PC-9 (cell line): ENCODE data around the gene COQ9. TPM values are rescaled to one million over a fixed set of nuclear protein-coding genes. Genes with fewer than 3 reads are reported as not detected.

Experiments used
- BruUV-seq: library from RNA; stranded (reverse); fragments of 400-500 nt; replicated peaks from 2 replicates; lab custom pipeline; 2021; lab: Mats Ljungman, UMichigan
- CTCF ChIA-PET: fragments of 300-600 bp; sonication (Branson Sonifier 250); formaldehyde crosslinking; loops from one replicate; lab custom pipeline; 2022; ENCODE audit warnings: antibody characterized with exemption; lab: Charles Lee
- POLR2A ChIA-PET: fragments of 300-600 bp; sonication (Branson Sonifier 250); formaldehyde crosslinking; loops from one replicate; lab custom pipeline; 2022; ENCODE audit warnings: antibody characterized with exemption; ENCODE audit not compliant: unreplicated experiment; lab: Charles Lee
- DNase-seq, 2 experiments: peaks; one replicate each; pipeline versions ENCODE4 v3.0.0 to v3.0.0-alpha.2; 2015 to 2022; ENCODE audit warnings: mixed read lengths in 1 of 2
- H2AFZ ChIP-seq: fragments of 200-600 bp; sonication (generic); 2 replicates; pipeline ENCODE4 v1.8.1; 2017; ENCODE audit warnings: antibody characterized with exemption
- H3F3A ChIP-seq: fragments of 200-600 bp; sonication (generic); 2 replicates; pipeline ENCODE4 v1.8.1; 2017; ENCODE audit warnings: antibody characterized with exemption, mild to moderate bottlenecking, low read depth; ENCODE audit not compliant: insufficient read depth
- H3K27ac ChIP-seq: fragments of 200-600 bp; sonication (generic); 2 replicates; pipeline ENCODE4 v1.6.1; 2016; ENCODE audit warnings: mixed run types
- H3K27me3 ChIP-seq: fragments of 200-600 bp; sonication (generic); 2 replicates; pipeline ENCODE4 v1.6.1; 2016; ENCODE audit warnings: low read depth, mixed run types; ENCODE audit not compliant: insufficient read depth
- H3K36me3 ChIP-seq: fragments of 200-600 bp; sonication (generic); 2 replicates; pipeline ENCODE4 v1.6.1; 2016; ENCODE audit warnings: low read depth, mixed run types
- H3K4me1 ChIP-seq: fragments of 200-600 bp; sonication (generic); replicated peaks from 2 replicates; pipeline ENCODE4 v1.6.1; 2016; ENCODE audit warnings: mixed run types; ENCODE audit not compliant: insufficient read depth
- H3K4me2 ChIP-seq: fragments of 200-600 bp; sonication (generic); 2 replicates; pipeline ENCODE4 v1.6.1; 2017; ENCODE audit warnings: mixed run types
- H3K4me3 ChIP-seq: fragments of 200-600 bp; sonication (generic); 2 replicates; pipeline ENCODE4 v1.6.1; 2016; ENCODE audit warnings: mixed run types
- H3K79me2 ChIP-seq: fragments of 200-600 bp; sonication (generic); 2 replicates; pipeline ENCODE4 v1.6.1; 2017; ENCODE audit warnings: low read depth, mixed run types
- H3K9me2 ChIP-seq: fragments of 200-600 bp; sonication (generic); 2 replicates; pipeline ENCODE4 v1.8.1; 2017; ENCODE audit warnings: mild to moderate bottlenecking; ENCODE audit not compliant: insufficient read depth
- H3K9me3 ChIP-seq: fragments of 200-600 bp; sonication (generic); 2 replicates; pipeline ENCODE4 v1.8.1; 2016; ENCODE audit warnings: low read depth; ENCODE audit not compliant: insufficient read depth
- H4K20me1 ChIP-seq: fragments of 200-600 bp; sonication (generic); 2 replicates; pipeline ENCODE4 v1.8.1; 2017; ENCODE audit not compliant: insufficient read depth
- EZH2 ChIP-seq: fragments of 200-600 bp; sonication (generic); IDR thresholded peaks from 2 replicates; pipeline ENCODE4 v1.8.0; 2017; ENCODE audit warnings: antibody characterized with exemption, low read depth
- intact Hi-C: fragments of 100-400 bp; cut with micrococcal nuclease; formaldehyde crosslinking; loops from one replicate; pipeline ENCODE4 v1.10.0; 2022; ENCODE audit not compliant: unreplicated experiment
- total RNA-seq: library from RNA; stranded (reverse); gene quantifications from 2 replicates; pipeline ENCODE4 v1.2.3, GENCODE V29; 2021
- TF ChIP-seq, protein P1 (sequence below): fragments of 200-600 bp; sonication (generic); conservative IDR thresholded peaks from 2 replicates; pipeline ENCODE4 v1.6.1; 2017; ENCODE audit warnings: mixed run types, antibody characterized with exemption, mild to moderate bottlenecking, moderate library complexity

The COQ9 gene
- total RNA-seq, 1 experiment from 2014 or later = 58.3 TPM

DNA sequence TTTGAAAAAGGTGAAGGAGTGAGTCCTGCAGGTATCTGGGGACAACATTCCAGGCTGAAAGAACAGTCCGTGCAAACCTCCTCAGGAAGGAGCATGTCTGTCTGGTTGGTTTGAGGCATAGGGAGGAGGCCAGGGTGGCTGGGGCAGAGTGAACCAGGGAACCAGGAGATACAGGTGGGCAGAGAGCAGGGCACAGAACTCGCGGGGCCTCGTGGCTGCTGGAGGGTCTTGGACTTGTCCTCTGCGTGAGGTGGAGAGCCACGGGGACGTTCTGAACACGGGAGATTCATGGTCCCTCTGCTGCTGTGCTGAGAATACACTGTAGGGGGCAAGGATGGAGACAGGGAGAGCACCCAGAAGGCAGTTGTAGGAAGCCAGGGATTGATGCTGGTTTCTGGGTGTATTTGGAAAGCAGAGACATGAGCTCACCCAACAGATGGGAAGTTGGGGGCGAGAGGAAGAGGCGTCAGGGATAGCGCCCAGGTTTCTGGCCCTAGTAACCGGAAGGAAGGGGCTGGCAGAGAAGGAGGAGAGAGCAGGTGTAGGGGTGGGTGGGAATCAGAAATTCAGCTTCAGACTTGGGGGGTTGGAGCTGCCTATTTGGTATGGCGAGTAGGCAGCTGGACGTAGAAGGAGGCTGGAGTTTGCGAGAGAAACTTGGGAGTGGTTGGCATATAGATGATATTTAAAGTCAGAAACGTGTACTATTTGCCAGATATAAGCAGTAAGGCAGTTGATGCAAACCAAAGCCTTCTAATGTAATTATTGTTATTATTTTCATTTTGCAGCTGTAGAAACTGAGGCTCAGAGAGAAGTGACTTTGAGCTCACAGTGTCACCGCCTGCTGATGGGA, 43.1 kb upstream of the COQ9 start, which contains the start of gene CCL17:
CCL17 (plus strand) TSS at position 803 of the 853 bp plus-strand sequence. CDS start 9,166 bp downstream, outside the sequence.
- ChIA-PET POLR2A (no interaction called here), CTCF (no interaction called here)
- peaks cover 4% of the 10 kb centered on the region; the same call in 1 of the 2 replicates for H3K27me3 ChIP-seq
- TF ChIP-seq EZH2 = no peak
- TF ChIP-seq, protein P1, sequence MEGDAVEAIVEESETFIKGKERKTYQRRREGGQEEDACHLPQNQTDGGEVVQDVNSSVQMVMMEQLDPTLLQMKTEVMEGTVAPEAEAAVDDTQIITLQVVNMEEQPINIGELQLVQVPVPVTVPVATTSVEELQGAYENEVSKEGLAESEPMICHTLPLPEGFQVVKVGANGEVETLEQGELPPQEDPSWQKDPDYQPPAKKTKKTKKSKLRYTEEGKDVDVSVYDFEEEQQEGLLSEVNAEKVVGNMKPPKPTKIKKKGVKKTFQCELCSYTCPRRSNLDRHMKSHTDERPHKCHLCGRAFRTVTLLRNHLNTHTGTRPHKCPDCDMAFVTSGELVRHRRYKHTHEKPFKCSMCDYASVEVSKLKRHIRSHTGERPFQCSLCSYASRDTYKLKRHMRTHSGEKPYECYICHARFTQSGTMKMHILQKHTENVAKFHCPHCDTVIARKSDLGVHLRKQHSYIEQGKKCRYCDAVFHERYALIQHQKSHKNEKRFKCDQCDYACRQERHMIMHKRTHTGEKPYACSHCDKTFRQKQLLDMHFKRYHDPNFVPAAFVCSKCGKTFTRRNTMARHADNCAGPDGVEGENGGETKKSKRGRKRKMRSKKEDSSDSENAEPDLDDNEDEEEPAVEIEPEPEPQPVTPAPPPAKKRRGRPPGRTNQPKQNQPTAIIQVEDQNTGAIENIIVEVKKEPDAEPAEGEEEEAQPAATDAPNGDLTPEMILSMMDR = no peak
- no peak within 1 kb of the TSS for H3K4me3 ChIP-seq
- no peaks in the 10 kb centered on the region for H3K79me2 ChIP-seq
- H2AFZ ChIP-seq = no peak within 1 kb of the TSS
- no peaks in the 10 kb centered on the region for H3K36me3 ChIP-seq
- no peak for DNase-seq
- intact Hi-C loops = no loop called here
- no peaks in the 10 kb centered on the region for H4K20me1 ChIP-seq
- no peaks in the 10 kb centered on the region for H3K4me1 ChIP-seq
- no peaks in the 10 kb centered on the region for H3K9me2 ChIP-seq
- no peak within 1 kb of the TSS for H3K27ac ChIP-seq
- H3K9me3 ChIP-seq = no peaks in the 10 kb centered on the region
- BruUV-seq = no TSS peak
- peaks cover 3% of the 10 kb centered on the region; the same call in 1 of the 2 replicates for H3F3A ChIP-seq
- H3K4me2 ChIP-seq = no peak within 1 kb of the TSS

DNA sequence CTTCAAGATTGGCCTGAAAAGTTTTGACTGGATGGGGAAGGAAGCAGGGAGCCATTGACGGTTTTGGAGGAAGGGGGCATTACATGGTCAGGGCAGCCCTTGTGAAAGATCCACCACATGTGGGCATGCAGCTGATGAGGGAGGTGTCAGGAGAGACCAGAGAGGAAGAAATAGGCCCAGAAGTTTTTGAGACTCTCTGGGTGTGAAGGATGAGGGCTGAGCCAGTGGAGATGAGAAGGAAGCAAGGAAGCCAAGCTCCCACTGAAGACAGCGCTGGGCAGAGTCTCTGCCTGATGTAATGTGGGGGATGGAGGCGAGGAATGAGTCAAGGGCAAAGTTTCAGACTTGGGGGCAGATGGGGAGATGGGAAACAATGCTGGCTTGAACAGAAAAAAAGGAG, 42.2 kb upstream of the COQ9 start:
- peaks cover 7% of the 10 kb centered on the region; the same call in 1 of the 2 replicates for H3F3A ChIP-seq
- ChIA-PET CTCF (no interaction called here), POLR2A (no interaction called here)
- H3K4me1 ChIP-seq = peaks cover 4% of the 10 kb centered on the region; the same call in 1 of the 2 replicates
- intact Hi-C loops = no loop called here
- no peak overlapping the region for H3K27ac ChIP-seq
- H3K4me3 ChIP-seq = no peak overlapping the region
- no TSS peak for BruUV-seq
- peaks cover 4% of the 10 kb centered on the region; the same call in 1 of the 2 replicates for H3K27me3 ChIP-seq
- no peaks in the 10 kb centered on the region for H3K36me3 ChIP-seq
- no peaks in the 10 kb centered on the region for H3K9me2 ChIP-seq
- H2AFZ ChIP-seq = no peak overlapping the region
- TF ChIP-seq EZH2 = no peak
- TF ChIP-seq, protein P1 = no peak
- H3K4me2 ChIP-seq = no peak overlapping the region
- no peak for DNase-seq
- no peaks in the 10 kb centered on the region for H3K9me3 ChIP-seq
- no peaks in the 10 kb centered on the region for H4K20me1 ChIP-seq
- no peaks in the 10 kb centered on the region for H3K79me2 ChIP-seq

DNA sequence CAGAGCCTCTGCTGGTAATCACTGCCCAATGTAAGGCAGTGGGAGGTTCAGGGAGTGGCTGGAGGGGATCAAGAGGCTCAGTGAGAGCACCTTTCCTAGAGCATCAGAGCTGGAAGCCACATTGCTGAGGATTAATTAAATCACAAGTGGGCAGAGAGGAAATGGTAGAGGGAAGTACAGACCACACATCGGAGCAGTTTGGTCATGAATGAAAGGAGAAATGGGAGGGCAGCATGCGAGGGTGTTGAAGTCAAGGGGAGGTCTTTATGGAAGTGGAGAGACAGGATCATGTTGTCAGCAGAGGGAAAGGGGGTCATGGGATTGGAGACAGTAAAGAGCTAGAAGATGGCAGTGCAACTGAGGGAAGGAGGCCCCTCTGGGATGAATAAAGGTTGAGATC, 40.4 kb upstream of the COQ9 start:
- TF ChIP-seq, protein P1 = no peak
- no peak for TF ChIP-seq EZH2
- CTCF ChIA-PET = no interaction called here
- intact Hi-C loops = no loop called here

More for the DNA sequence above, 40.4 kb upstream of the COQ9 start:
- Histone ChIP-seq H3K4me2 (no peak overlapping the region), H3K79me2 (no peaks in the 10 kb centered on the region), H4K20me1 (no peaks in the 10 kb centered on the region), H3K9me2 (no peaks in the 10 kb centered on the region), H3K4me3 (no peak overlapping the region), H3K27ac (no peak overlapping the region), H3K4me1 (peaks cover 15% of the 10 kb centered on the region), H2AFZ (no peak overlapping the region), H3K27me3 (peaks cover 4% of the 10 kb centered on the region; the same call in 1 of the 2 replicates), H3K9me3 (no peaks in the 10 kb centered on the region), H3F3A (peaks cover 14% of the 10 kb centered on the region; the same call in 1 of the 2 replicates), H3K36me3 (no peaks in the 10 kb centered on the region)
- BruUV-seq = no TSS peak
- POLR2A ChIA-PET = no interaction called here
- no peak for DNase-seq
